SU-DHL-6 (cell line): Measurements from ENCODE around the gene TPK1.
A peak's percentile ranks its signal among the peaks of the same experiment; 100 is the strongest.
"Not testable (repeated sequence)": the region's sequence is repeated elsewhere in the genome, so short reads cannot be mapped to it uniquely, and the experiment has no call there.

ENCODE experiments used
- H2AFZ ChIP-seq: fragments of 200-600 bp; sonication (generic); 2 replicates; pipeline ENCODE4 v1.6.1; 2014; ENCODE audit warnings: low read depth, mild to moderate bottlenecking, moderate library complexity, mixed read lengths, antibody characterized with exemption, low read length; ENCODE audit not compliant: severe bottlenecking
- H3F3A ChIP-seq: fragments of 200-600 bp; shearing (Covaris generic); 2 replicates; pipeline ENCODE4 v1.6.0; 2016; ENCODE audit warnings: antibody characterized with exemption, mild to moderate bottlenecking; ENCODE audit not compliant: insufficient read depth
- H3K27ac ChIP-seq: fragments of 200-600 bp; sonication (generic); 2 replicates; pipeline ENCODE4 v1.5.1; 2016; ENCODE audit warnings: low read depth, mild to moderate bottlenecking, low read length, moderate library complexity, mixed read lengths
- H3K27me3 ChIP-seq: fragments of 200-600 bp; sonication (generic), shearing (Covaris generic); 2 replicates; pipeline ENCODE4 v1.6.0; 2014; ENCODE audit warnings: mild to moderate bottlenecking, low read length
- H3K36me3 ChIP-seq: fragments of 200-600 bp; sonication (generic); 2 replicates; pipeline ENCODE4 v1.6.1; 2014; ENCODE audit warnings: mild to moderate bottlenecking, low read length, mixed read lengths
- H3K4me2 ChIP-seq: fragments of 300-600, 200-600 bp; shearing (Covaris generic), sonication (generic); 2 replicates; pipeline ENCODE4 v1.6.0; 2014; ENCODE audit warnings: low read length, low read depth, mild to moderate bottlenecking; ENCODE audit not compliant: poor library complexity, severe bottlenecking
- H3K4me3 ChIP-seq: fragments of 200-600 bp; sonication (generic); 2 replicates; pipeline ENCODE4 v1.5.1; 2014; ENCODE audit warnings: antibody characterized with exemption, low read length, mild to moderate bottlenecking, mixed read lengths; ENCODE audit not compliant: insufficient read depth, poor library complexity, severe bottlenecking
- H3K79me2 ChIP-seq: fragments of 200-600 bp; sonication (generic); 2 replicates; pipeline ENCODE4 v1.6.1; 2014; ENCODE audit warnings: mild to moderate bottlenecking, low read length, moderate library complexity; ENCODE audit not compliant: insufficient read depth
- H3K9ac ChIP-seq: fragments of 200-600 bp; sonication (generic); 2 replicates; pipeline ENCODE4 v1.7.0; 2014; ENCODE audit warnings: mild to moderate bottlenecking, low read length
- H3K9me2 ChIP-seq: fragments of 200-600 bp; sonication (generic); replicated peaks from 2 replicates; pipeline ENCODE4 v1.6.1; 2014; ENCODE audit warnings: low read length; ENCODE audit not compliant: insufficient read depth
- H3K9me3 ChIP-seq: fragments of 200-600 bp; sonication (generic); 2 replicates; pipeline ENCODE4 v1.6.1; 2014; ENCODE audit warnings: low read length, mixed read lengths; ENCODE audit not compliant: insufficient read depth
- H4K20me1 ChIP-seq: fragments of 200-600 bp; sonication (generic); 2 replicates; pipeline ENCODE4 v1.6.1; 2014; ENCODE audit warnings: low read depth, mild to moderate bottlenecking, antibody characterized with exemption, low read length, moderate library complexity, mixed read lengths
- CTCF ChIP-seq: fragments of 200-600 bp; sonication (generic); IDR thresholded peaks from one replicate; pipeline ENCODE4 v1.5.1; 2017; ENCODE audit warnings: antibody characterized with exemption, mild to moderate bottlenecking, low read length, moderate library complexity; ENCODE audit not compliant: insufficient read depth, poor library complexity, severe bottlenecking
- EZH2phosphoT487 ChIP-seq: fragments of 200-600 bp; sonication (generic), shearing (Covaris generic); conservative IDR thresholded peaks from 2 replicates; pipeline ENCODE4 v1.6.1; 2018; ENCODE audit warnings: mild to moderate bottlenecking, antibody characterized with exemption, low read length, moderate library complexity, mixed read lengths

Gene TPK1

GRCh38 chr7:144814299-144814698 lies 21.6 kb downstream of the TPK1 start:
- no peak for TF ChIP-seq CTCF
- no peaks in the 10 kb centered on the region for H3K9me2 ChIP-seq
- no peaks in the 10 kb centered on the region for H3K79me2 ChIP-seq
- no peaks in the 10 kb centered on the region for H3K9me3 ChIP-seq
- no peak overlapping the region for H3K27ac ChIP-seq
- no peaks in the 10 kb centered on the region for H3K36me3 ChIP-seq
- H2AFZ ChIP-seq, result no peak overlapping the region
- H3K27me3 ChIP-seq, result no peaks in the 10 kb centered on the region
- no peak overlapping the region for H3K4me3 ChIP-seq
- H4K20me1 ChIP-seq, result no peaks in the 10 kb centered on the region
- H3K4me2 ChIP-seq, result no peak overlapping the region
- no peak overlapping the region for H3K9ac ChIP-seq
- H3F3A ChIP-seq, result no peaks in the 10 kb centered on the region

GRCh38 chr7:144812379-144813283 lies 23.2 kb downstream of the TPK1 start:
- Histone ChIP-seq H3K9me3 (no peaks in the 10 kb centered on the region), H3K36me3 (no peaks in the 10 kb centered on the region), H3K9ac (no peak overlapping the region), H3F3A (no peaks in the 10 kb centered on the region), H3K4me2 (peak overlapping the region; percentile 21), H4K20me1 (no peaks in the 10 kb centered on the region), H3K79me2 (no peaks in the 10 kb centered on the region), H3K4me3 (no peak overlapping the region), H2AFZ (peak overlapping the region; percentile 54), H3K27me3 (no peaks in the 10 kb centered on the region), H3K27ac (no peak overlapping the region), H3K9me2 (no peaks in the 10 kb centered on the region)
- TF ChIP-seq CTCF, result no peak
- no peak for TF ChIP-seq EZH2phosphoT487

- no peak overlapping the region for H3K4me3 ChIP-seq
- H3K27ac ChIP-seq, result no peak overlapping the region
- no peak for TF ChIP-seq CTCF
- no peak for TF ChIP-seq EZH2phosphoT487
- no peak overlapping the region for H3K4me2 ChIP-seq
- H3K36me3 ChIP-seq, result no peaks in the 10 kb centered on the region
- H3K9me2 ChIP-seq, result no peaks in the 10 kb centered on the region
- H3K79me2 ChIP-seq, result no peaks in the 10 kb centered on the region
- H3K9ac ChIP-seq, result no peak overlapping the region
- no peak overlapping the region for H2AFZ ChIP-seq
- H3F3A ChIP-seq, result no peaks in the 10 kb centered on the region
- H3K27me3 ChIP-seq, result no peaks in the 10 kb centered on the region
- no peaks in the 10 kb centered on the region for H4K20me1 ChIP-seq
- no peaks in the 10 kb centered on the region for H3K9me3 ChIP-seq
Measured at GRCh38 chr7:144805627-144806239, 30.1 kb downstream of the TPK1 start.

GRCh38 chr7:144800678-144801436 lies 35.0 kb downstream of the TPK1 start:
- H3K9ac ChIP-seq, H4K20me1 ChIP-seq, H3K27me3 ChIP-seq, H3F3A ChIP-seq, H2AFZ ChIP-seq, H3K4me2 ChIP-seq, H3K36me3 ChIP-seq, H3K4me3 ChIP-seq, H3K9me2 ChIP-seq, H3K9me3 ChIP-seq, H3K27ac ChIP-seq, H3K79me2 ChIP-seq: not testable (repeated sequence)
